ENCODE results near the gene PACRG.
A peak's percentile ranks its signal among the peaks of the same experiment; 100 is the strongest.

PACRG gene

DNA sequence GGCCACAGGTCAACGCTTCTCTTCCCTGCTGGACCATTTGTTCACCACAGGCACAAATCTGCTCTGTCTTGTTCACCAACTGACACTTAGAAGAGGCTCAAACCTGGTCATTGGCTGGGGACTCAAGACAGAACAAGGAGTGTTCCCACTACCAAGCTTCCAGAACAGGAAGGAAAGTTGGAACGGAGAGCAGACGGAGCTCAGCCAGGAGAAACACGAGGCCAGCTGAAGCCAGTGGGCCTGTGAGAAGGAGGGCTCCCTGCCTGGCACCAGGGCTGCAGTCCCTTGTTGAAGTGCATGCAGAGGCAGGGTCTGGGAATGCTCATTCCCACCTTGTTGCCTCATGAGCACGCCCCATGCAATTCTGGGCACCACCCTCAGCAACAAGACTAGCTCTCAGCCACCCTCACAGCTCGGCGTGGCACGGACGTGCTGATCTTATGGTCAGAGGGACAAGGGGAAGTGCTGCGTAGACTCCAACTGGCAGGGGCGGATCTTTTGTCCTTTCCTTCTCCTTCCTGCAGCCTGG is 450.2 kb downstream of the PACRG start:
- DNase-seq (ENCODE audit: low read depth): no peak

DNA sequence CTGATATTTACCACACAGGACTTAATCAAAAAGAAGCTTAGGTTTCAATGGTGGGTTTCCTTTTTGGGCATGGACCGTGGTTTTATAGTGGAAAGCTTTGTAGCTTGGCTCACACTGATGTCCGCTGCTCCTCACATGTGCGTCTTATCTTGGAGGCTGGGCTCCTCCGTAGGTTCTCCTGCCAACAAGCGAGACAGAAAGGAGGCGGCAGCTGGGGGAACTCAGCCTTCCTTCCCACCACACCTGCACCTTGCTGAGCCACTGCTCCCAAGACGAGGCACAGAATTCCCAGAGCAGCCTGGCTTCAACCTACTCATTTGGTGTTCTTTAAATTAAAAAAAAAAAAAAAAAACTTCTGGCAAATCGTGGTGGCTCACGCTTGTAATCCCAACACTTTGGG is 451.3 kb downstream of the PACRG start:
- DNase-seq (ENCODE audit: low read depth): no peak

DNA sequence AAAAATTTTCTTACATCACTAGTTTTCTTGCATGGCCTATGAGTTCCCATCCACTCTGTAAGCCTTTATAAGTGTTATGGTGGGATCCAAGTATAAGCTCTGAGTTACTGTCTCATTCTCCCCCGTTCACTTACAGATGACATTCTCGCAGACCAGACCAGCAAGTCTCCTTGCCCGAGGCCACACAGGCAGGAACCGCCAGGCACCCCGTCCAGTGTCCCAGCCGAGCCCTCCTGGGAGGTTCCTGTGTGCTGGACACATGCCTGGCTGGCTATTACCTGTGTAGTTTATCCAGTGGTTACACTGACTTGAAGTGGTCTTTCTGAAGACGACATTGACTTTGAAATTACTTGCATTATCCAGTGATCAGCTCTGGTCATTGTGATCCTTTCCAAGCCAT is 451.9 kb downstream of the PACRG start:
- no peak for DNase-seq (ENCODE audit: low read depth)

DNA sequence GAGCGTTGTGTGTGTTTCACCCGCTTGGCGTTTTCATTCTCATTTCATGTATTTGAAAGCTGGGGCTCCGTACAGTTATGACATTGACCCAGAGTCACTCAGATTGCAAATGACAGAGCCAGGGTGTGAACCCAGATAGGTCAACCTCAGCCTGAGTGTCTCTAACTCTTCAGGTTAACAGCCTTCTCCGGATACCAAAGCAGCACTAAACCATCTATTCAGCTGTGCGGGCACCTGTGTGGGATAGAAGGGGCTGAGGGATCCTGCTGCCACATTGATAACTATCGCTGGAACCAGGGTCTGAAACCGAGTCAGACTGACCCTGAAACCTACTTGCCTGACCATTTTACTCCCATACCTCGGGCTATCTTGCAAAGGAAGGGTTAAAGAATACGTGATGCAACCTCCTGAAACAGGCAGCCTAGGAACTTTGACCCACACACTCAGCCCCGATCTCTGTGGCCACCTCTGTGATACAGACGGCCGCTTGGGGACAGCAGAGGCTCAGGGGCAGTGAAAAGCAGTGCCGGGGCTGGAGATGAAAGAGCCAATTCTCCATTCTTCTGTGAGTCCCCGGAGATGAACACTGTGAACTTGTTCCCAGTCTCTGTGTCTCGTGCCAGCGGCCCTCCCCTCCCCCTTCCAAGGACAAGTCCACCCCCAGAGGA is 453.2 kb downstream of the PACRG start:
- peak; percentile 3 for DNase-seq (ENCODE audit: low read depth)

DNA sequence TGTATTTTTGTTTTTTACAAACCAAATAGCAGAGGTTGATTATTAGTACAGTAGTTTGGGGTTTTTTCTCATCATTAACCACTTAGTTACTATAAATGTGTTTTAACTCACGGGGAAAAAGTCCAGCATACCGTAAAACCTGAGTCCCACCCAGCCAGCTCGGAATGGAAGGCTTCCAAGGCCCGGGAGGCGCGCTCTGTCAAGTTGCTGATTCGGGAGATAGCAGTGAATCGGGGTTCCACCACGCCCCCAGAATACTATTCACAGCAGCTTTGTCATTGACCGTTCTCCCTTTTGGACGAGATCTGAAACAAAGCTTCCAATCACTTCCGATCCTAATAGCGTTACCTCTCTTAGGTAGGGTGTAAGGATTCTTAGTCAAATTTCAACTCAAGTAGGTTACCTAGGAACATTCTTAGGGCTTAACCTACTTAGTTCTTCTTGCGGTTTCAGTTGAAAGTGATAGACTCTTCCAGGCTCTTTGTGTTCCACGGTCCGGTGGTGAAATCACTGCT is 453.9 kb downstream of the PACRG start:
- no peak for DNase-seq (ENCODE audit: low read depth)

DNA sequence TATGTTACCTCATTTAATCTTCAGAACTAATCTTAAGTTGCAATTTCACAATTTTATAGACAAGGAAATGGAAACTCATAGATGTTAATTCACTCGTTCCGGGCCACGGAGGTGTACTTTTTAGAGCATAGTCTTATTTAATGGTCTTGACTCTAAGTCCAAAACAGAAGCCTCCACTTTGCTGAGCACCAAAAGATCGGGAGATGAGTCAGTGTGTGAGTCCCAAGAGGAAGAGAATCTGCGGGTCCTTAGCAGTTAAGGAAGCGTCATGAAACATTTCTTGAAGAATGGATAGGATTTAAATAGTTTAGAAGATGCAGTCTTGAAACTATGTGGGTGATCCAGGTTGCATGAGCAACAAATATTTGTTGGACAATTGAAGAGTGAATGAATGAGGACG is 454.9 kb downstream of the PACRG start:
- DNase-seq (ENCODE audit: low read depth): no peak

DNA sequence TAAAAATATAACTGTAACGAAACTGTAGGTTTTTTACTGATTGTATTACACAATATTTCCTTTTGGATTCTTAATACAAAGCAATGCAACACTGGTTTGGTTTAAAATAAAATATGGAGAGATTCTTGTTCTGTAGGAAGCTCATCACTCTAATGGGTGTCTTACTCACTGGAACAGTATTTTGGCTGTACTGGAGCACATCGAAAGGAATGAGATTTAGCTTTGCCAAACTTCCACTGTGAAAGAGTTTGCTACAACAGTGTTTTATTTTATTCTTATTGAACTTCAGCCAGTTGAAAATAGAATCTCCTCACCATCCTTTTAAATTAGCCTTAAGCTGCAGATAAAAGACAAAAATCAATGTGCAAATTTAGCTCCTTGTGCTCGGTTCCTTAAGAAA is 456.0 kb downstream of the PACRG start:
- peak; percentile 31 for DNase-seq (ENCODE audit: low read depth)

DNA sequence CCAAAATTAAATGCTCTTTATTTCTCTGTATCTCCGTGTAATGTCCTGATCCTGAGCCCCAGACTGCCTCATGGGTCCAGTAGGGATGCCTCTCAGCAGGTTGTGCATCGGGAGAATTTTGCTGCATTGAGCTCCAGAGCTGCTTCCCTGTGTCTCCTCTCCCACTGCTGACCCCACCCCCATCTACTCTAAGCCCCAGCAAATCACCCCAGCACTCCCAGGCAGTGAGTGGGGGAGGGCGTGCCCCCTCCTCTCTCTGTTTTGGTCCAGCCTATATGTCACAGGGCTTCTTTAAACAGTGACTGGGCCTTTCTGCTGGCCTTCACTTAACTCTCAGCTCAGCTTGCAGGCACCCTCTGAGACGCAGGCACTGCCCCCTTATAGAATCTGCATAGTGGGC is 458.0 kb downstream of the PACRG start:
- DNase-seq (ENCODE audit: low read depth): no peak

DNA sequence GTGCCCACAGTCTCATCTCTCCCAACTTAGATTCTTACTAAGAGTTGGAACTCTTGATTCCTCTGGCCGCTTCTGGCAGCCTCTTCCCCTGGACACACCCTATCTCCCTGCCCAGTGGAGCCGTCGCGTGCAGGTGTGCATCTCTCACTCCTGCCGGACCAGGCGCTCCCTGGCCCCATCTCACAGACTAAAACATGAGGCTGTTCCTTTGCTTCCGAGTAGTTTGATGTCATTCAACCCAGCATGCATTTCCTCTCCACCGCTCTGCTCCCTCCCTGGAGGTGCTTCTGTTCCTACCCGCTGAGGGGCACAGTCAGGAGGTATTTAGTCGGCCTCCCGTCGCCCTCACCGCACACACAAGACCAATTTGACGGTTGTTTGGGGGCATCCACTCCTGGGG is 458.8 kb downstream of the PACRG start:
- DNase-seq (ENCODE audit: low read depth): no peak

DNA sequence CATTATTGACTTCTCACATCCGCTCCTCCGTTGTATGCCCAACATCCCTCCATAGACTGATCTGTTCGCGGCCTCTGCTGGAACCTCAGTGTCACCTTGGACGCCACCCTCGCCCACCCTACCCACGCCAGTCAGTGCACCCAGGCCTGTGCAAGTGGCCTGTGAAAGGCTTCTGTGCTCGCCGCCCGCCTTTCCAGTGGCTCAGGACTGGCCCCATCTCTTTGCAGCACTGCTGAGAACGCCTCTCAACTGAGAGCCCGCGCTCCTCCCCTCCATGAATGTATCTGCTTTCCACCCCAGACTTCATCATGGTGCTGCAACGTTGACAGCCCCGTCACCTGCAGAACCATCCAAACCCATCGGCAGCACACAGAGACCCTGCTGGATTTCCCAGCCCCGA is 459.4 kb downstream of the PACRG start:
- DNase-seq (ENCODE audit: low read depth): no peak

DNA sequence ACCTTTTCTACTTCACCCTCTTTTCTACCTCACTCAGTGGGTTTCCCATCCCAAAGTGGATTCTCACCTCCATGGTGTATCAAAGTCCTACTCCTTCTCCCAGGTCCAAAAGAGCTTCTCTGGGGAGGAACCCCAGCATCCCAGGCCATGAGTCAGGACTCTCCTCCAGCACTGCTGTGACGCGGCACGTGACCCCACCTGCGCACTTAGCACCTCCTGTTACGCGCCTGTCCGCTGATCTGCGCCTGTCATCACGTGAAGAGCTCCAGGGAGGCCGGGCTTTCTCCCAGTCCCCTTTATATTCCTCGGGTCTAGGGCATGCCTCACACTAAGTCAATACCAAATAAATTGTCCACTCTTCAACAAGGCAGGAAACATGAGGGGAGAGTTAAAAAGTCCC is 459.8 kb downstream of the PACRG start:
- DNase-seq (ENCODE audit: low read depth): no peak

DNA sequence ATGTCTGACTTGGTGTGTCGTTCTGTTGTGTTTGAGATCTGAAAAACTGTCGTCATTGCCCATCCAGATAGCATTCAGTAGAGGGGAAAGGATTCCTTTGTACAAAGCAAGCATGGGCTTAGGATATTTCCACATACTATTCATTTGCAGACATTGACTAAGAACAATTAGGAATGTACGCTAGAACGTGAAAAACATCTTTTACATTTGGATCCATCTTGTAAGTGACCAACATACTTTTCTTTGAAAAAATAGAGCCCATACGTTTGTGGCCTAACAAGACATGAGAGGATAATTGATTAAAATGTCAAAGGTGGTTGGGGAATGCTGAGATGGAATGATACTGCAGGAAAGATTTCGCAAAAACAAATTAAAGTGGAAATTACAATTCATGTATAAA is 461.0 kb downstream of the PACRG start:
- no peak for DNase-seq (ENCODE audit: low read depth)

DNA sequence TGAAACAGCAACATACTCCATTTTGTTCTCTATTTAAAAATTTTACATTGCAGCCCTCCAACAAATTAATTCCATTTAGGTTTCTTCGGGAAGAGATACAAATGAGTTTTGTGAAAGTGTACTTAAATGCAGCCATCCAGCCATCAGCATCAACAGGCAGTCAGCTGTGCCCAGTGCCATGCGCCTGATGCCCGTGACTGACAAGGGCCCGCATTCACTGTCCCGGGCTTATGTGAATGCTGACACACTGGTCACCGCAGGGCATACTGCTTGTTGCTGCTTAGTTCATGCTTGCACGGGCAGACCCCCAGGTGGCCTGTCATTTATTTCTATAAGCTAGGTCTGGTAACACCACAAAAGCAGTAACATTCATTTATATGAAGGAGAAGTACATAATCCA is 461.8 kb downstream of the PACRG start:
- DNase-seq (ENCODE audit: low read depth): no peak

DNA sequence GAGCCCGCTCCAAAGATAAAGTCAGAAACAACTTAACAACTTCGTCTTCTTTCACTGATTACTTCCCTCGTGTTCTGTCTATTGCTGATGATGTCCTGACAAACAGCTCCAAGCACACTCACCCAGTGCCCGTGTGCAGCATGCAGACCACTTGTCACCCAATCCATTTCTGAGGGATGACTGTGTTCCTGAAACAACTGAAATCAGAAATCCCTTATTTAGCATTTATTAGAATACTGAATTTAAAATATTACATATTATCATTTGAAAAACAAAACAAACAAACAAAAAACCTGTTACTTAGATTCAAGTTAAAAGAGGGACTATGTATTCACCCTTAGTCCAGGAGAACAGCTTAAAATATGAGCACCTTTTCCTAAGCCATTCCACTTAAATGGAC is 463.0 kb downstream of the PACRG start:
- no peak for DNase-seq (ENCODE audit: low read depth)

DNA sequence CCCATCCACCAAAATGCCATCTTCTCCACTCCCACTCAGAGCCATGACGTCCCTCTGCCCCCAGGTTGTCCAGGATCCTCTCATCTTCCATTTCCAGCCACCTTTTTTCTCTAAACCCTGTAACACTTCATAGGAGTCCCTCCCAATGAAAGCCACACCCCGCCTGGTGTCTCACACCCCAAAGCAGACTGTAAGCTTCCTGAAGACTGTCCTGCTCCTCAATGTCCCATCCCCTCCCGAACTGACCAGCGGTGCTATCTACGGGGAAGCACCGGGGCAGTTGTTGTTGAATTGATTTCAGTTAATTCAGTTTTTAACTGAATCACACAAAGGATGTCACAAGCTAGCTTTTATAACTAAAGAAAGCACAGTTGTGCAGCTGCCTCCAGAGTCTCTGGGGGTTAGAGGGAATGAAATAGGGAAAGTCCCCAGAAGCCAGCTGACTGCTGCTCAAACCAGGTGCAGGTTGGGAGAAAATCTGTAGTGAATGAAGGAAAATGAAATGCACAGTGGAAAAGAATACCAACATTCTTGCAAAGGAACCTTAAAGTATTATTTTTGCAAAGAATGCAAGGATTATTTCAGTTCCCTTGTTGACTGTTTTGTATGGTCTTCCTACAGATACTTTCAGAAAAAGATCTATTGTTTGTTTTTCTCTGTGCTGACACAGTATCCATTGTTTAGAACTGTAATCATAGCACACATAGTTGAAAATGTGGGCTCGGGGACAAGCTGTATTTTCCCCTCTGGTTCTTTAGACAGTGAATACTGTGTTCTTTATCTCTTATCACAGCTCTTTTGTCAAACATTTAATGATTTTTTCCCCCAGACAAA is 464.1 kb downstream of the PACRG start:
- no peak for DNase-seq (ENCODE audit: low read depth)

DNA sequence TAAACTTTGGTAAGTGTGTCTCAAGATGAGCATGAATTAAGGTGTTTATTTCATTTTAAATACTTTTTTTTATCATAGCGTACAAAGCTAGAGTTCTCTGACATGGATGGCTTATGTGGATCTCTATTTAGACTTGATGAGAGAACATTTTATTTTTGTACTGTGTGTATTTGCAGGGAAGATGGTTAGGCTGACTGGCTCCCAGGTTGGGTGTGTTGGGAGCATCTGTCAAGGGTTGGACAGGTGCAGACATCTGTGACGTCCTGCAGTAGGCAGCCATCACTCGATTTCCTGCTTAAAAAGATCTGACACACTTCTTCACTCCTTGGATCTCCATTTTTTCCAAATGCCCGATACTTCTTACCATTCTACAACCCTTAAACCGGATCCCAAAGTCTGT is 464.8 kb downstream of the PACRG start:
- DNase-seq (ENCODE audit: low read depth): no peak

DNA sequence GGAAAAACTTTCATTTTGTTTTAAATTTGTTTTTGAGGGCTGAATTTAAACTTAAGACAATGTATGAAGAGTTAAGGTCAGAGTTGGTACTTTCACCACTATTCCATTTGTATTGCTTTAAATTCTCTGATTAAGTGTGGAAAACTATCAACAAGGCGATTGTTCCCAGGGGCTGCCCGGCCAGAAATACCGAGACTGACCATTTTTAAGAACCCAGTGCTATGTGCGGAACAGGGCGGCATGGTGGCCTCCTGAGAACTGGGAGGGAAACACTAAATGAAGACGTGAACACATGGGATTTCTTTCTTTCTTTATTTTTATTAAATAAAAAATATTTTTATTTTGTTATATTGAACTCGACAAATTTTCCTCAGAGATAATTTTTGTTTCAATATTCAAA is 465.6 kb downstream of the PACRG start:
- DNase-seq (ENCODE audit: low read depth): no peak

DNA sequence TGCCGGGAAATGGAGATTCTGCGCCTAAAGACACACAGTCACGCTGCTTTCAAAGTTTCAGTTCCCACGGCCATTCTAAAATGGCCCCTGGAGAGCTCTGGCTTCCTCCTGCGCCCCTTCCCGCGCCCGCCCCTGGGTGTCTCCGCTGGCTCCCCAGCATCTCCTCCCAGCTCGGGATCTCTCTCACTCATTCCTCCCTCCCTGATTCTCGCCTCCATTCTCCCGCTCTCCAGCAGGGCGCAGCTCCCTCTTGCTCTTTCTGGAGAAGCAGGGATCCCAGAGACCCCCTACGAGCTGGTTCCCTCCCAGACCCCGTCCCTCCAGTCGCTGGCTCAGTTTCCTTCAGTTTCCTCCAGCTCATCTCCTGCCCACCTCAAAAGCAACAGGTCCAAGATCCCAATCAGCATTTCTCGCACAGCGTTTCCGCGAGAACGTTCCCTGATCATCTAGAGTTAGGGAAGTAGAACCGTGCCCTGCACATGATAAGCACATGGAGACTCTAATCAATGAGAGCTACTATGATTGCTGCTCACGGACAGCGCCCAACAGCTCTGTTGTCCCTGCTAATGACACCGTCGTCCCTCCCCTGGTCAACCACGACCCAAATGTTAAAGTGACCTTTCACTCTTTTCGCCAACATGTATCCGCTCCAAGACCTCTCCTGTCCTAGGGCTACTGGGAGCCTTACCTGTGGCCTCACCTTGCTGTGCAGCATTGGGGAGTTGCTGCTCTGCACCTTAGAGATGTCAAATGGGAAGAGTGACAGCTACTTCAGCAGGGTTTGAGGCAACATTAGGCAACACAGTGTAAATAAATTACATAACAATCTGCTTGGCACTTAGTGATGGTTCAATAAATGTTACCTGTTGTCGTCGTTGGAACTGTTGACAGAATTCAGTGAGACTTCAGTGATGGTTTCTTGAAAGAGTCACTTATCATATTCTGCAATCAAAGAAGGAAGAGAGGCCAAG is 468.2 kb downstream of the PACRG start:
- DNase-seq (ENCODE audit: low read depth): no peak

DNA sequence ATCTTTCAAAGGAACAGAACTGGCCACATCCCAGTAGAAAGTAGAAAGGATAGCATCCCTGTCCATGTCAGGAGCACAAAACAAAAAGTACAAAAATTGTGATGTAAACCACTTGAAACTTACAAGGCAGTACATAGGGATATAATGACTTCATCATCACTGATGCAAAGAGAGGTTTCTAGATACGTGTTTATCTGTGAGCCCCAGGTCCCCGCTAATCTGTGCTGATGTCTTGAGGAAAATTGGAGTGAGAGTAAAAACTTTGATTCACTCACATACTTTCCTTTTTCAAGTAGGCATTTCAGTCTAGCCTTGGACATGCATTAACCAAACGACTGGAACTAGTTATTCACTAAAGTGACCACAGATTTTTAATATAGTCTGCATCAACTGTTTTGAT is 470.1 kb downstream of the PACRG start:
- DNase-seq (ENCODE audit: low read depth): no peak

DNA sequence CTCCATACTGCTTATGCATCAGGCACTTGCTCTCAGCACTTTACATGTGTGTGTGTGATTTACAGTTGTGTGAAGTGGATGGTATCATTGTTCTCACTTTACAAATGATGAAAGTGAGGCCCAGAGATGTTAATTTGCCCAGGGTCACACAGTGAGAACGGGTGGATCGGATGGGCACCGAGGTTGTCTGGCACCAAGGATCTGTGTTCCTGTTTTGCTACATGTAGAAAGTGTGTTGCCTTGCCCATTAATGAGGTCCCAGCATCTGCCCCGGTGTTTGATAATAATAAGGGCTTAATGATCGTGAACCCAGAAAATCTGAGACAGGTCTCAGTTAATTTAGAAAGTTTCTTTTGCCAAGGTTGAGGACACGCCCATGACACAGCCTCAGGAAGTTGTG is 470.6 kb downstream of the PACRG start:
- no peak for DNase-seq (ENCODE audit: low read depth)

DNA sequence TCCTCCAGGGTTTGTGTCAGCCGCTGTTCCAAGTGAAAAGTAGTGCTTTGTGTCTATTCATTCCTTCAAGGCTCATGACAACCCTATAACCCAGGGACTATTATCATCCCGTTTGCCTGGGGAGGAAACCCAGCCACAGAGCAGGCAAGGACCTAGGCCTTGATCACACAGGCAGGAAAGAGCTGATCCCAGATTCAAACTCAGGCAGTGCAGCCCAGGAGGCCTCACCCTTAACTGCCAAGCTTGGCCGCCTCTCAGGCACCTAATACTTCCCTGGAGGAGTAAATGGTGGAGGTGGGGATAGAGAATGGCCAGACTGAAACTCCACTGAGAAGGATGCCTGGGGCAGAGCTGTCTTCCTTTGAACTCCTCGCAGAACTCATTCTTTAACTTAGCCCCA is 471.6 kb downstream of the PACRG start:
- no peak for DNase-seq (ENCODE audit: low read depth)

DNA sequence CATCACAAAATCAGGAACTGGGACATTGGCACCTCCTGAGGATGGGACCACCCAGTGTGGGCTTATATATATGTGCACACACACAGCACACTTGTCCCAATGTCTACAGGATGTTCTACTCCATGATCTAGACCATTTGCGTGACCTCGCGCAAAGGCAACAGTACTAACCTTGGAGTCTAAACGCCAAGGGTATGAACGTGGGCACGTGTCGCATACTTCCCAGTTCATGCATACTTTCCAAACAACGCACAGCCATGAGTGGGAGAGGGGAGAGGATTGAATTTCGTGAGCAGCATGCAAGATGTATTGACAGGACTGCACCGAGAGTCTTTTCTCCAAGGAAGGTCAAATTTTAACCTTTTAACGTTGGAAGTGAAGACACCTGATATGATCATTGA is 472.5 kb downstream of the PACRG start:
- no peak for DNase-seq (ENCODE audit: low read depth)

All from GM04503 (cell line).